KBM-7 (cell line): ENCODE data around the gene MPZL1.
"Not testable (repeated sequence)": the region's sequence is repeated elsewhere in the genome, so short reads cannot be mapped to it uniquely, and the experiment has no call there.

Source experiments
- DNase-seq: peaks from one replicate; pipeline ENCODE4 v3.0.0-alpha.2; 2015
- in situ Hi-C: fragments of 300-500 bp; cut with MboI; formaldehyde crosslinking; loops from 2 replicates; pipeline ENCODE4 v1.14.3; 2020; ENCODE audit warnings: low sequenced_read_pairs, low pct_unique_long_range_greater_than_20kb, mixed read lengths

Gene MPZL1

DNA sequence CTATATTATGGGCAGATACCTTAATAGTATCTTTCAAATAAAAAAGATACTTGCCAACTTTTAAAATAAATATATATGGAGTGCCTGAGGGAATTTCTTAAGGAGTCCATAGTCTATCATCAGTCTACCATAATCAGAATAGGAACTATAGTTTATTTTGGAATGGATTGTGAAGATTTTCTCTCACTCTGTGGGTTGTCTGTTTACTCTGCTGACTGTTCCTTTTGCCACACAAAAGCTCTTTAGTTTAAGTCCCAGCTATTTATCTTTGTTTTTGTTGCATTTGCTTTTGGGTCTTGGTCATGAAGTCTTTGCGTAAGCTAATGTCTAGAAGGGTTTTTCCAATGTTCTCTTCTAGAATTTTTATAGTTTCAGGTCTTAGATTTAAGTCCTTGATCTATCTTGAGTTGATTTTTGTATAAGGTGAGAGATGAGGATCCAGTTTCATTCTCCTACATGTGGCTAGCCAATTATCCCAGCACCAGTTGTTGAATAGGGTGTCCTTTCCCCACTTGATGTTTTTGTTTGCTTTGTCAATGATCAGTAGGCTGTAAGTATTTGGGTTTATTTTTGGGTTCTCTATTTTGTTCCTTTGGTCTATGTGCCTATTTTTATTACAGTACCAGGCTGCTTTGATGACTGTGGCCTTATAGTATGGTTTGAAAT, 20.7 kb downstream of the MPZL1 start:
- in situ Hi-C loops, DNase-seq: not testable (repeated sequence)

DNA sequence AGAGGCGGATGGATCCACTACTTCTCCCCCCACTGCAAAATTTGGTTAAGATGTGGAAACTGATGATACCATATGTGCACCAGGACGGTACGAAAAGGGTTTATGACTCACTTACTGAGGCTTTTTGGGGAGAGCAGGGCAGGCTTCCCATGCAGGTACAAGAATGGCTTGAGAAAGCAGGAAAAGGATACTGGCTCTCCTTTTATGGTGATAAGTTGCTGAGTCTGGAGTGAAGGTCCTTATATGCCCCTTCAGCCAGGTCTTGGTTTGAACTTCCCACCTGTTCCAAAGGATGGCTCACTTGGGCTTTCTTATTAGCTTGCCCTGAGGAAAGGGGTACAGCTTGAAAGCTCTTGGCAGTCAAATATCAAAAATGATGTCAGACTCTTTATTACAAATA, 23.1 kb downstream of the MPZL1 start:
- in situ Hi-C loops: no loop called here
- no peak for DNase-seq

DNA sequence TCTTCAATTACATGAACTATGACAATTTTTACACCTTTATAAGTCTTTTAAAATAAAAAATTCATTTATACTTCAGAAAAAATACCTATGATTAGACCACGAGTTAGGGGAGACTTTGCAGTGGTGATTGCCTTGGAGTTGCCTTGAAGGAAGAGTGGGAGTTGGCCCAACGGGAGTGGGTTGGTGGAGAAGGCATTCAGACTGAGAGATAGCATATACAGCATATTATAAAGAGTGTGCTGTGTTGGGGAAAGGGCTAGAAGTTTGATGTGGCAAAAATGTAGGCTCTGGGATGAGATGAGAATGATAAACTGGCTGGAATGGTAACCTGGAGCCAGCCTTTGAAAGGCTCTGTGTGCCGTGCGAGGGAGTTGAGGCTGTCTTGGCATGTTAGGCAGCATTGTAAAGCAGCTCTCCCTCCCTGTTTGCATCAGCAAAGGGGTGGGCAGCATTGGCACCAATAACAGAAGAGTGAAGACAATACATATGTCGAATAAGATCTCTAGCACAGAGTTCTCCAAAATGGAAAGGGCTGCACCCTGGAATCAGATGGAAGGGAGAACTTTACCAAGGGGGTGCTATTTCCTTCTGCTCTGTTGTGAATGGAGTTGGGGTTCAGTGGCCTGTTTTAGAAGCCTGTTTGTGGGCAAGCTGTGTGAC, 24.4 kb downstream of the MPZL1 start:
- no peak for DNase-seq
- in situ Hi-C loops: no loop called here

DNA sequence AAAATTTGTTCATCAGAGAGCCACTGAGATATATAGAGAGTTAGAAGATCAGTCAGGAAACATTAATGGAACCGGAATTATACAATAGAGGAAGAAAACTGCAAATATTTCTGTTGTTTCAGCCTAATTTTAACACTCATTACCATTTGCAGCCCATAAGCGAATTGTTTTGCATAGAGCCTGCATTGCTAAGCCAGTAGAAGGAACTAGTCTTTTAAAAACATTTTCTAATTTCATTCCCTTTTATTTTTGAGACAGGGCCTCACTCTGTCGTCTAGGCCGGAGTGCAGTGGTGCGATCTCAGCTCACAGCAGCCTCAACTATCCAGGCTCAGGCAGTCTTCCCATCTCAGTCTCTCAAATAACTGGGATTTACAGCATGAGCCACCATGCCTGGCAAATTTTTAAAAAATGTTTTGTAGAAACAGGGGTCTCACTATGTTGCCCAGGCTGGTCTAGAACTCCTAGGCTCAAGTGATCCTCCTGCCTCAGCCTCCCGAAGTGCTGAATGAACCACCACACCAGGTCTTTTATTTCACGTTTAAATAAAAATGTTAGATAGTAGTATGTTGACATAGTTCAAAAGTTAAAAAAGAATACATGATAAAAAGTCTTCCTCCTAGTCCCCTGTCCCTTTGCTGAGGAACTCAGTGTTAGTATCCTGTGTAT, 25.3 kb downstream of the MPZL1 start:
- in situ Hi-C loops: no loop called here
- DNase-seq: no peak

DNA sequence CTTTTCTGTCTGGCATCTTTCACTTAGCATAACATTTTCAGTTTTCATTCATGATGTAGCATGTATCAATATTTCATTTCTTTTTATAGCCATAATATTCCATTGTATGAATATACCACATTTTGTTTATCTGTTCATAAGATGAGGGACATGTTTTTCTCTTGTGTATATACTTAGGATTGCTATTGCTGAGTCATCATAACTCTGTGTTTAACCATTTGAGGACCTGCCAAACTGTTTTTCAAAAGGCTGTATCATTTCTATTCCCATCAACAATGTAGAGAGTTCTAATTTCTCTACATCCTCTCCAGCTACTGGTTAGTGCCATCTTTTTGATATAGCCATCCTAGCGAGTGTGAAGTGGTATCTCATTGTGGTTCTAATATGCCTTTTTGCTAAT, 26.2 kb downstream of the MPZL1 start:
- in situ Hi-C loops: no loop called here
- no peak for DNase-seq

DNA sequence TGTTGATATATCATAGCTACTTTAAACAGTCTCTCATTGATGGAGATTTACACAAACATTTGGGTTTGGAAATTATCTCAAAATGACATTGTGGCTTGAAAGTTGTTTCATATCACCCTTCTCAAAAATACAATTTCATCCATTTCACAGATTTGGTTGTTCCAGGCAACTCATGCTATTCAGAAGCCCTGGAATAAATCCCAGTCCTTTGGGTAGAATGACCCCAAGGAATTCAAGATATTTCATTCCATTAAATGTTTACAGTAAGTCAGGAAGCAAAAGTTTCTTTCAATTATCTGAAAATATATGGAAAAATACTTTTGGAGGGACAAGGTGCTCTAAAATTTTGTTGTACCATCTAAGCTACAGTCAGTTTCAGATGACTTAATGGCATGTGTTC, 27.1 kb downstream of the MPZL1 start:
- no peak for DNase-seq
- in situ Hi-C loops: no loop called here

DNA sequence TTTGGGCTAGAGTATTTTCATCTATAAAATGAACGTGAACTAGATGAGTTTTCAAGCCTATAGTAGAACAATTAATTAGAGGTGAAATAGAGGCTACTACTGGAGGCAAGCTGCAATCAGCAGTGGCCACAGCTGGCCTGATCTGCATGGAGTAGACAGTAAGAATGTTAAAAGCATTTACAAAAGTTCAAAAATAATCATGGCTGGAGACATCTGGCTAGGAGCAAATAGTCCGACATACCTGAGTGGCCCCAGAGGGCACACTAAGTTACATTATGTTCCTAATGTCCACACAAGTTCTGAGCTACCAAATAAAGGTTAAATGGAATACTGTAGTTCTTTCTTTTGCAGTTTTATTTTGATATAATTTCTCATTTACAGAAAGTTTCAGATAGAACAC, 28.0 kb downstream of the MPZL1 start:
- in situ Hi-C loops: no loop called here
- DNase-seq: no peak

DNA sequence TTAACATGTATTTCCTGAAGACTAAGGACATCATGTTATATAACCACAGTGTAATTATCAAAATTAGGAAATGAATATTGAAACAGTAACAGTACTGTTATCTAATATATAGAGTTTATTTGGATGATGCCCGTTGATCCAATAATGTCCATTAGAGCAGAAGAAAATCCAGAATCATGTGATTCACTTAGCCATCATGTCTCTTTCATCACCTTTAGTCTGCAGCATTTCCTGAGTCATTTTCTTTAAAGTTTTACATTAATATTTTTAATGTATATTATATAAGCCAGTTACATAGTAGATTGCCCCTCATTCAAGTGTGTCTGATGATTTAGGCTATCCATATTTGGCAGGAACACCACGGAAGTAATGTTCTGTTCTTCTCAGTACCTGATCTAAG, 28.9 kb downstream of the MPZL1 start:
- no peak for DNase-seq

DNA sequence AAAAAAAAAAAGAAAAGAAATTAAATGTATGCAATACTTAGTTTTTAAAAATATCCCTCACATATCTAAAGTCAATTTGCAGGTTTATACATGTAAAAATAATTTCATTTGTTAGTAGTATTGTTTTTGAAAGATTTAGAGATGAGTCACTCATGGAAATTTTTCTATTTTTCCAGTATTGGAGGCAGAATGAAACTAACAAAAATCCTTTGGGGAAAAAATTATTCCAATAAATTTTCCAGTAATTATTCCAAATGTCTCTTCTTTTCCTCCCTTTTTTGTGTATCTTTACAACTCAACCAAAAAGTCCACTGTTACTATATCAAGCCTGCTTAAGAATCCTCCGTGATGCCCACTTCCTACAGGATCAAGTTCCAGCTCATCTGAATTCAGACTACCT, 29.9 kb downstream of the MPZL1 start:
- in situ Hi-C loops: no loop called here
- DNase-seq: no peak

More for the DNA sequence above, 28.9 kb downstream of the MPZL1 start:
- in situ Hi-C loops: no loop called here

DNA sequence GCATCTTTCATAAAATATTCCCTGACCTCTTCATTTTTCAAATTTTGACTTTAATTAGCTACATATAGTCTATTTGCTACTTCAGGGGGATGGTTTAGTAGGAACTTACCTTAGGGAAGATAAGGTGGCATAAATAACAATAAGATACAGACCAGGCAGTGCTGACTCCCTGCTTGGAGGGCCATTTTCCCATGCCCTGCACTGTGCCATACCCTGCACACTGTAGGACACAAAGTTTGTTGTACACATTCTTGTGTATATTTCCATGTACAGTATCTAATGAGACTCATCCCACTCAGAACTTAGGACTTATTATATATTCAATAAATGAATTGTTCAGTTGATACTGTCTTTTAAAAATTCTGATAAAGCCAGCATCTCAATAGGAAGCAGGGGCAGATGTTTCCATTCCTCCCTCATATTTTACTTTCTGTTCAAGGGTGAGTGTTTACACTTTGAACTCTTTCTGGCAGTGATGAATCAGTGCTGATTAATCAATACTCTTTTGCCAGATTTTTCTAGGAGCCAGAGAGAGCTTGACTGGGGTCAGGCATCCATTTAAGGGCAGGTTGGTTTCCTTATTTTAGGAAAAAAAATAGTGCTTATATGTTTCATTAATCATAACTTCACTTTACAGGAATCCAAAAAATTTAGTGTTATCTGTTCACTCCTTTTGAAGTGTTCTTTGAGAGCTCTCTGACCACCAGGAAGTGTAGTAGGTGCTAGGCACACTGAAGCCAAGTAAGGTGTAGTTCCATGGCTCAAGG, 30.6 kb downstream of the MPZL1 start:
- DNase-seq: no peak
- in situ Hi-C loops: no loop called here

DNA sequence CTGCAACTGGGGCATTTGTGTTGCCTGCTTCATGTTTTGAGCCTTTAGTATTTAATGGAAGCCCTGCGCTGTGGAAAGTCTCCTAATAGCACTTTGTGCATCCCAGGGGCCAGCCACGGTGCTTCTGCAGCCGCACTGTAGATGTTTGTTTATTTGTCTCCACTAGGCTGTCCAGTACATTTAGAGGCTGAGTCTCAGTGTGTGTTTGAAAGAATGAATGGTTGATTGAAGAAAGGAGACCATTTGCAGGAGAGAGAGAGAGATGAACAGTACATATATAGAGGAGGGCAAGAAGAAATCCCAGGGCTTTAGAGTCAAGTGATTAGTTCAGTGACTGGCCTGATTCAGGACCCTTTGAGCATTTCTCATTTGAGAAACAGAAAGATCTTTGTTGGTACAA, 33.9 kb downstream of the MPZL1 start:
- DNase-seq: no peak
- in situ Hi-C loops: no loop called here

DNA sequence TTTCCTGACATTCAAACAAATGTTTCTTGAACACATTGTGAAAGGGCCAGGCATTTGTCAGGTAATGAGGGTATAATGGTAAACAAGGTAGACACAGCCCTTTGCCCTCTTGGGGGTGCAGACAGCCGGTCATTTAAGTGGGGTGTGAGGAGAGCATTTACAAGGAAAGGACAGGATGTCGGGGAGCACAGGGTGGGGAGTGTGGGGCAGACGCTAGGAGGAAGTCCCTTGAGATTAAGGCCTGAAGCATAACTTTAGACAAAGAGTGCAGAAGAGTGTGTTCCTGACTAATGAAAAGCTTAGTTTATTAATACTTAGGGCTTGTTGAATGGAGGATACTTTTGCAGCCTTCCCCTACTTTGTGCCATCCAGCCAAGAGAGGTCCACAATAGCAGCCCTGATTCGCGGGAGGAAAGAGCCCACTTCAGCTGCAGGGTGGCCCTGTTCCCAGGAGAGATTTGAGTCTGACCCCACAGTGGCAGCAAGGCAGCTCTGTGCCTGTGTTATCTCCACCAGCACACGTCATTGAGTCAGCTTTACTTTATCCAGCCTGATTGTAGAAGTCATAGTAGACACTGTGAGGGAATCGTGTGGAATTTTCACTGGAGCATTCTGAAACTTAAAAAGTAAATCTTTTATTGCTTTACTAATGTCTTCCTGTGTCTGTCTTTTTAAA, 35.1 kb downstream of the MPZL1 start:
- DNase-seq: peak; percentile 18
- in situ Hi-C loops: no loop called here

DNA sequence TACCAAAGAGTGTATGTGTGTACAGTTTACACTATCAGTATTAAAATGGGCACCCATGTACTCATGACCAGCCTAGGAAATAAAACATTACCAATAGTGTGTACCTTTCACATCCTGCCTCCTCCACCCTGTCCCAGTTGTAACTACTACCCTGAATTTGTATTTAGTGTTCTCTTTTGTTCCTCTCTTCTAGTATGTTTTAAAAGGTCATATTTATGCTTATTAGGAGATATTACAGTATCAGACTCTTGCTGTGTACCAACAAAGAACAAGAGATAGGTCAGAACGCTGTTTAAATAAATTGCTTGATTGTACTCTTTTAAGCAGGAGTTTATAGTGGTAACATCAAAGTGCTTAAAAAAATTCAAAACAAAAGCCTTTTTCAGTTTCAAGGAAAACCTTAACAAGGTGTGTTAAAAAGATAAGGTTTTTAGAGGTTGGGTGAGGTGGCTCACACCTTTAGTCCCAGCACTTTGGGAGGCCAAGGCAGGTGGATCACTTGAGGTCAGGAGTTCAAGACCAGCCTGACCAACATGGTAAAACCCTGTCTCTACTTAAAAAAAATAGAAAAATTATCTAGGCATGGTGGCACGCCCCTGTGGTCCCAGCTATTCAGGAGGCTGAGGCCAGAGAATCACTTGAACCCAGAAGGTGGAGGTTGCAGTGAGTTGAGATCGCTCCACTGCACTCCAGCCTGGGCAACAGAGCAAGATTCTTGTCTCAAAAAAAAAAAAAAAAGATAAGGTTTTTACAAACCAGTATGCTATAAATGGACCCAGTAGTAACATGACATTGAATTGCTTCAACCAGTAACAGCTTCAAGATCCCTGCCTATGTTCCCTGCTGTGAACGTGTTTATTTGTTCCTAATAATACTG, 35.9 kb downstream of the MPZL1 start:
- in situ Hi-C loops: no loop called here
- no peak for DNase-seq

DNA sequence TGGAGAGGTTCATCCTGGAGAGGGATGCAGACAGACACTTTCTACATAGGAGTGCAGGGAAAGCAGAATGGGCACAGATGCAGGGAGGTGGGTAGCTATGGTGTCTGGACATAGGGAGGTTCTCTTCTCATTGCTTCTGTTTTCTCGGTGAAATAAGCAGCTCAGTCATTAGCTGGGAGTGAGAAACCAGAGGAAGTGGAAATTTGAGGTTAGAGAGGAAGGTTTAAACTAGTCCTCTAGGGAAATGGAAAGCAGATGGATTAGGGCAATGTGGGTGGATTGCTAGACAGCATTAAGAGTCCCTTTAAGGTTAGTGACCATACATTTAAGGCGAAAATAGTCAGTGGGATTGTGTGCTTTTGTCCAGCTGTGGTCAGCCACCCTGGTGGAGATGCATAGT, 39.6 kb downstream of the MPZL1 start:
- peak; percentile 68 for DNase-seq

DNA sequence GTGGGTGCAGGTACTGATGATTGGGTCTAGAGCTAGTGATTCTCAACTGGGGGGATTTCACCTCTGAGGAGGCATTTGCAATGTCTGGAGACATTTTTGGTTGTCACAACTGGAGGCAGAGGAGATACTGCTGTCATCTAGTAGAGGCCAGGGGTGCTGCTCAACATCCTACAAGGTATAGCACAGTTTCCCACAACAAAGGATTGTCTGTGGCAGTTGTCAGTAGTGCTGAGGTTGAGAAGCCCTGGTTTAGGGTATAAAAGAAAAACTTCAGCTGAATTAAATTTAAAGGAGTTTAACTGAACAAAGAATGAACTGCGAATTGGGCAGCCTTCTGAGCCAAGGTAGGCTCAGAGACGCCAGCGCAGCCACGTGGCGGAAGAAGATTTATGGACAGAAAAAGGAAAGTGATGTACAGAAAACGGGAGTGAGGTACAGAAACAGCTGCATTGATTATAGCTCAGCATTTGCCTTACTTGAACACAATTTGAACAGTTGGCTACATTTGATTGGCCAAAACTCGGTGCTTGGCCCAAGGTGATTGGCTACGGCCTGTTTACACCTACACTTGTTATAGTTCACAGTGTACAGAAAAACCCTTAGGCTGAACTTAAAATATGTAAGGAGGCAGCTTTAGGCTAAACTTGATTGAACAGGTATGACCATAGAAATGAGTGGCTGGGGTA, 40.4 kb downstream of the MPZL1 start:
- in situ Hi-C loops: no loop called here
- no peak for DNase-seq

More for the DNA sequence above, 39.6 kb downstream of the MPZL1 start:
- in situ Hi-C loops: no loop called here

DNA sequence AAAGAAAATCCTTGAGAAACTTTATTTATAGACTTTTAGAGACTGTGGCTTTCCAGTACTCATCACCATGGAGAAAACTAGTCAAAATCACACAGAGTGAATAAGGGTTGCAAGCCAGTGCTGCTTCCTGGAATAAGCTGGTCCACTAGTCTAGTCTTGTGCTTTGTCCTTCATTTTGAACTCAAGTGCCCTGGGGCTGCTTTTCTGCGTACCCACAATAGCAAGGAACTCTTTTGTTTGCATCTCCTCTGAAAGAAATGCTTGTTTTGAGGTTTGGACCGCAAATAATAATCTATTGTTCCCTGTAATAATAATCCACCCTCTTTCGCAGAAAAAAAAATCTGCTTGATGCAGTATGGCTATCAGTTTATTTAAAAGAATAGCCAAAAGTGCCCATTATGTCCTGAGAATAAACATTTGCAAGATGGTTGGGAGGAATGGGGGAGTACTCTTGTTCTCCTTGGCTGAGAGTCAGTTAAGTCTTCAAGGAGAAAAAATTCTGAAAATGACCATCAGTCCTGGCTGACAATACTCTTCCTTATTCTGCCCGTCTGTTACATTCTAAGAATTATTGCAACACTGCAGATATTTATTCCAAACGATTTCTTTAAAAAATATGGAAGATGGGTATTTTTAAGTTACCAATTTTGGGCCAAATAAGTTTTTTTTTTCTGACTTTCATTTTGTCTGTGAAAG, 41.9 kb downstream of the MPZL1 start:
- DNase-seq: no peak

More for the DNA sequence above, 41.9 kb downstream of the MPZL1 start:
- in situ Hi-C loops: no loop called here
